B cell (primary cell): ENCODE results near the gene ACY1.

Experiments
- EZH2 ChIP-seq: IDR thresholded peaks from 2 replicates; pipeline ENCODE4 v1.6.1; 2012; ENCODE audit warnings: borderline replicate concordance, low read depth, mild to moderate bottlenecking, moderate library complexity, low read length; ENCODE audit not compliant: insufficient read depth, poor library complexity, severe bottlenecking
- TF ChIP-seq, protein P1 (sequence below): fragments of 200-600 bp; IDR thresholded peaks from one replicate; pipeline ENCODE4 v1.8.0; 2022; ENCODE audit warnings: antibody characterized with exemption, mild to moderate bottlenecking

DNA sequence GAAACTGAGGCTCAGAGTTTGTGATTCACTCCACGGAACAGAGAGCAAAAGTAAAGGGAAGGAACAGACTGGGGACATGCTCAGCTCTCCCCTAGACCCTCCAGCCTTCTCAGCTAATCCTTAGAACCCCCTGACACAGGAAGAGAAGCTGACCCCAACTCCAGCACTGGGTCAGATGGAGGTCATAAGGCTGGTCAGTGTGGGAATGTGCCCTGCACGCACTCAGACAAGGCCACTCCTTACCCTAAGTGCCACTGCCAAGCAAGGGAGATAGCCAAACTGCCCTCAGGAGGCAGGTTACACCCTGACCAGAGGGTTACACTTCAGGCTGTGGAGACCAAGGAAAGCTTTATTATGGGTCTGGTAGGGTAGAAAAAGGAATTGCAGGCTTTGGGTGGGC, 11.2 kb downstream of the ACY1 start:
- TF ChIP-seq, protein P1, sequence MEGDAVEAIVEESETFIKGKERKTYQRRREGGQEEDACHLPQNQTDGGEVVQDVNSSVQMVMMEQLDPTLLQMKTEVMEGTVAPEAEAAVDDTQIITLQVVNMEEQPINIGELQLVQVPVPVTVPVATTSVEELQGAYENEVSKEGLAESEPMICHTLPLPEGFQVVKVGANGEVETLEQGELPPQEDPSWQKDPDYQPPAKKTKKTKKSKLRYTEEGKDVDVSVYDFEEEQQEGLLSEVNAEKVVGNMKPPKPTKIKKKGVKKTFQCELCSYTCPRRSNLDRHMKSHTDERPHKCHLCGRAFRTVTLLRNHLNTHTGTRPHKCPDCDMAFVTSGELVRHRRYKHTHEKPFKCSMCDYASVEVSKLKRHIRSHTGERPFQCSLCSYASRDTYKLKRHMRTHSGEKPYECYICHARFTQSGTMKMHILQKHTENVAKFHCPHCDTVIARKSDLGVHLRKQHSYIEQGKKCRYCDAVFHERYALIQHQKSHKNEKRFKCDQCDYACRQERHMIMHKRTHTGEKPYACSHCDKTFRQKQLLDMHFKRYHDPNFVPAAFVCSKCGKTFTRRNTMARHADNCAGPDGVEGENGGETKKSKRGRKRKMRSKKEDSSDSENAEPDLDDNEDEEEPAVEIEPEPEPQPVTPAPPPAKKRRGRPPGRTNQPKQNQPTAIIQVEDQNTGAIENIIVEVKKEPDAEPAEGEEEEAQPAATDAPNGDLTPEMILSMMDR: no peak
- no peak for TF ChIP-seq EZH2
